ENCODE measurements around the gene UCP1.

The UCP1 gene

DNA sequence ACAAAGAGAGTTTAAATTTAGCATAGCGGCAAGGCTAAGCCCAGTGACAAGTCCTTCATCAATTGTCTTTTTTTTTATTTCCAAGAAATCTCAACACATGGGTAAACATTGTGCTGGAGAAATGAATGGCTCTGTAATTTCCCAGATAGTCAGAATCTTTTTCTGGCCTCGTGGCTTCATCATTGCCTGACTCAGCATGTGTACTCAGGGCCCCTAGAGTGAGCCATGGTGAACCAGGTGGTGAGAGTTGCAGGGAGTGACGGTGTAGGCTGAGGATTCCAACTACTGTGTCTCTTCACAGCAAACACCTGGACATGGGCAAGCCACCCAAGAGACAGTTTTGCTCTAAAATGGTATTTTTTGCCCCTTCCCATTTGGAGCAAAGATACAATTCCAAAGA is 43.1 kb upstream of the UCP1 start (continued):
- TF ChIP-seq, protein P1, sequence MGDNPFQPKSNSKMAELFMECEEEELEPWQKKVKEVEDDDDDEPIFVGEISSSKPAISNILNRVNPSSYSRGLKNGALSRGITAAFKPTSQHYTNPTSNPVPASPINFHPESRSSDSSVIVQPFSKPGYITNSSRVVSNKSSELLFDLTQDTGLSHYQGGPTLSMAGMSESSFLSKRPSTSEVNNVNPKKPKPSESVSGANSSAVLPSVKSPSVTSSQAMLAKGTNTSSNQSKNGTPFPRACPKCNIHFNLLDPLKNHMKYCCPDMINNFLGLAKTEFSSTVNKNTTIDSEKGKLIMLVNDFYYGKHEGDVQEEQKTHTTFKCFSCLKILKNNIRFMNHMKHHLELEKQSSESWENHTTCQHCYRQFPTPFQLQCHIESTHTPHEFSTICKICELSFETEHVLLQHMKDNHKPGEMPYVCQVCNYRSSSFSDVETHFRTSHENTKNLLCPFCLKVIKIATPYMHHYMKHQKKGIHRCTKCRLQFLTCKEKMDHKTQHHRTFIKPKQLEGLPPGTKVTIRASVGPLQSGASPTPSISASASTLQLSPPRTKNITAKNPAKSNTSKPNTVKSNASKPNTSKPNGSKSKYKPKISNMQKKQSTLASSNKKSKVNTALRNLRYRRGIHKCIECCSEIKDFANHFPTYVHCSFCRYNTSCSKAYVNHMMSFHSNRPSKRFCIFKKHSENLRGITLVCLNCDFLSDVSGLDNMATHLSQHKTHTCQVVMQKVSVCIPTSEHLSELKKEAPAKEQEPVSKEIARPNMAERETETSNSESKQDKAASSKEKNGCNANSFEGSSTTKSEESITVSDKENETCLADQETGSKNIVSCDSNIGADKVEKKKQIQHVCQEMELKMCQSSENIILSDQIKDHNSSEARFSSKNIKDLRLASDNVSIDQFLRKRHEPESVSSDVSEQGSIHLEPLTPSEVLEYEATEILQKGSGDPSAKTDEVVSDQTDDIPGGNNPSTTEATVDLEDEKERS (tag by site-specific recombination; IDR thresholded peaks at IDR 0.05): no peak
- TF ChIP-seq ZNF114 (tag by site-specific recombination; IDR thresholded peaks at IDR 0.05) (no peak), ZNF248 (tag by site-specific recombination; IDR thresholded peaks at IDR 0.05) (no peak), ZEB2 (tag by site-specific recombination; IDR thresholded peaks at IDR 0.05) (no peak), ZNF654 (tag by site-specific recombination; IDR thresholded peaks at IDR 0.05; ENCODE audit: low read depth) (no peak), ZNF311 (tag by site-specific recombination; IDR thresholded peaks at IDR 0.05; ENCODE audit: borderline replicate concordance) (no peak), REST (tag by site-specific recombination; IDR thresholded peaks at IDR 0.05) (no peak)

DNA sequence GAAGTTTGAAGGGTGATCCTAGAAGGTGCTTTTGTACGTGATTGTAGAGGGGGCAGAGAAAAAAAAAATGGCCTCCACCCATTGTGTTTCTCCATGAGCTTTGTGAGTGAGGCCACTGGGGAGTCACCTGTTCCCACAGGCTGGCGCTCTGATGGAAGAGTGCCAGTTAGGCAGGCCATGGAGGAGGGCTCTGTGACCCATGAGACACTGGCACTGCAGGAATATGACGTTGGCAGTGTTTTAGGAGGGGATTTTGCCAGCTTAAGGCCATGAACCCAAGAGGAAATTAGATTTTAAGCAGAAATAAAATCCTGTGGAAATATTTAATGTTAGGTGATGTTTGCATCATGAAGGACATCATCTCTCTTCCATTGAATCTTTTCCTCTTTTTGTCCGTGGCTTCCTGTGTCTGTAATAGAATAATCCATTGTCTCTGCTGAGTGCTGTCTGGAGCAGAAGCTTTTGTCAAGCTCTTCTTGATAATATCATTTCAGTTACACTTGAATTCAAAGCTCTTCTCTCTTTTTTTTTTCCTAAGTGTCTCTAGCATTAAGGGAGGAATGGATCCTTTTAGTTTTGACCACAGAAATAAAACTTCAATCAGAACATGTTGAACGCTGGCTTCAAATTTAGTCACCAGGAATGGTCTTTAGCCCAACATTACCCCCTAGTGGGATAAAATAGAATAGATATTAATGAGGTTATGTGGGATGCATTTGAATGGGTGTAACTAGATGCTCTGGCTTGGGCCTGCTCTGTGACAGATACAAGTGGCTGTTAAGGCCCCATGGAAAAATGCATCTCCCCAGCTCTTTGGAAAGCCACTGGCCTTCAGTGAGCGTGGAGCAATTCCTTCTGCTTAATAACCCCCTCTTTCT is 41.0 kb upstream of the UCP1 start:
- Histone ChIP-seq H3K4me3 (ENCODE audit: low read depth, low read length) (no peak overlapping the region), H3K4me1 (ENCODE audit: control insufficient read depth, insufficient read depth, low read length) (no peaks in the 10 kb centered on the region), H3K36me3 (ENCODE audit: control insufficient read depth in 2 of 2, insufficient read depth in 1 of 2, low read length in 2 of 2) (no peaks in the 10 kb centered on the region), H3K9me3 (ENCODE audit: control insufficient read depth, insufficient read depth, low read depth, low read length) (no peaks in the 10 kb centered on the region), H3K27ac (ENCODE audit: extremely low read depth, low read depth, low read length) (no peak overlapping the region)
- POLR2A ChIA-PET: no interaction called here
- CTCF ChIA-PET: interaction anchor here (0.6 to 4.7 kb wide), 25 partner anchors 10 to 1003 kb away, joined by 3 to 63 read pairs (median 4); no protein-coding TSS in a partner anchor
- TF ChIP-seq REPIN1 (tag by site-specific recombination; IDR thresholded peaks at IDR 0.05; ENCODE audit: low read depth): no peak
- peak; percentile 63 for TF ChIP-seq ZNF654 (tag by site-specific recombination; IDR thresholded peaks at IDR 0.05; ENCODE audit: low read depth)

DNA sequence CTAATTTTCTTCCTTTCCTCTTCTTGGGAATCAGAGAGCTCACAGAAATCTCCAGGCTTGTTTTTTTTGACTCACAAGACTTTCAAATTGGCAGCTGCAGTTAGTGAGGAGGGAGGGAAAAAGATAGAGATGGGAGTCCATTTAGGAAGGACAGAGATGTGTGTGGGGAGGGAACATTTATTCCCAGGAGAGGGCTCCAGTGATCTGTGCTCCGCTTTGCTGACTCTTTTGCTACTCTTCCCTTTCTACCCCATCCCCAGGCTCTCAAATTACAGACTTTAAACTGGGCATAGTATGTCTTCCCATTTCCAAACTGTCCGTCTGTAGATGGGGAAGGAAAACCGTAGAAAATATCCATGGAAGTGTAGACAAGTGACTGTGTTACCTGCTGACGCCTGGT is 39.1 kb upstream of the UCP1 start:
- CTCF ChIA-PET: interaction anchor here (0.5 to 4.7 kb wide), 7 partner anchors 207 to 651 kb away, joined by 3 to 63 read pairs (median 4); no protein-coding TSS in a partner anchor
- Histone ChIP-seq H3K36me3 (ENCODE audit: control insufficient read depth in 2 of 2, insufficient read depth in 1 of 2, low read length in 2 of 2) (no peaks in the 10 kb centered on the region), H3K4me3 (ENCODE audit: low read depth, low read length) (no peak overlapping the region), H3K27ac (ENCODE audit: extremely low read depth, low read depth, low read length) (no peak overlapping the region), H3K9me3 (ENCODE audit: control insufficient read depth, insufficient read depth, low read depth, low read length) (no peaks in the 10 kb centered on the region), H3K4me1 (ENCODE audit: control insufficient read depth, insufficient read depth, low read length) (no peaks in the 10 kb centered on the region)
- TF ChIP-seq ZNF654 (tag by site-specific recombination; IDR thresholded peaks at IDR 0.05; ENCODE audit: low read depth) (0 out of 2 replicates have a peak, but pooled peaks have one; percentile 4), ZBTB48 (tag by site-specific recombination; IDR thresholded peaks at IDR 0.05) (no peak)
- POLR2A ChIA-PET: no interaction called here

GRCh38 chr4:140604544-140604943 is 35.8 kb upstream of the UCP1 start:
- H3K4me1 ChIP-seq (ENCODE audit: control insufficient read depth, insufficient read depth, low read length): no peaks in the 10 kb centered on the region
- no peaks in the 10 kb centered on the region for H3K9me3 ChIP-seq (ENCODE audit: control insufficient read depth, insufficient read depth, low read depth, low read length)
- H3K36me3 ChIP-seq (ENCODE audit: control insufficient read depth in 2 of 2, insufficient read depth in 1 of 2, low read length in 2 of 2): no peaks in the 10 kb centered on the region
- no peak overlapping the region for H3K27ac ChIP-seq (ENCODE audit: extremely low read depth, low read depth, low read length)
- H3K4me3 ChIP-seq (ENCODE audit: low read depth, low read length): no peak overlapping the region
- POLR2A ChIA-PET: no interaction called here
- CTCF ChIA-PET: interaction anchor here (0.6 to 0.7 kb wide), 2 partner anchors 887 to 997 kb away, joined by 4 read pairs; no protein-coding TSS in a partner anchor
- TF ChIP-seq BCL6B (tag by site-specific recombination; IDR thresholded peaks at IDR 0.05): no peak
- TF ChIP-seq ZSCAN30 (tag by site-specific recombination; IDR thresholded peaks at IDR 0.05): no peak
- TF ChIP-seq KLF7 (tag by site-specific recombination; IDR thresholded peaks at IDR 0.05; ENCODE audit: borderline replicate concordance): no peak
- no peak for TF ChIP-seq GLIS1 (tag by site-specific recombination; IDR thresholded peaks at IDR 0.05)
- TF ChIP-seq ZNF580 (tag by site-specific recombination; IDR thresholded peaks at IDR 0.05): no peak
- TF ChIP-seq ZNF548 (tag by site-specific recombination; IDR thresholded peaks at IDR 0.05): no peak
- TF ChIP-seq ZNF2 (tag by site-specific recombination; IDR thresholded peaks at IDR 0.05): no peak
- no peak for TF ChIP-seq ZNF621 (tag by site-specific recombination; IDR thresholded peaks at IDR 0.05)
- no peak for TF ChIP-seq ZNF521 (tag by site-specific recombination; IDR thresholded peaks at IDR 0.05)
- no peak for TF ChIP-seq ZNF510 (tag by site-specific recombination; IDR thresholded peaks at IDR 0.05; ENCODE audit: insufficient replicate concordance)
- TF ChIP-seq ZNF10 (tag by site-specific recombination; IDR thresholded peaks at IDR 0.05): no peak
- no peak for TF ChIP-seq ZNF660 (tag by site-specific recombination; IDR thresholded peaks at IDR 0.05)
